OCI-LY7 (cell line): ENCODE results near the gene CTNNA3. TPM values are rescaled to one million over a fixed set of nuclear protein-coding genes. Genes with fewer than 3 reads are reported as not detected.
"Not testable (repeated sequence)": the region's sequence is repeated elsewhere in the genome, so short reads cannot be mapped to it uniquely, and the experiment has no call there.

Experiments
- BruUV-seq: library from RNA; stranded (reverse); fragments of 400-500 nt; replicated peaks from 2 replicates; lab custom pipeline; 2021; lab: Mats Ljungman, UMichigan
- CTCF ChIA-PET: fragments of 300-600 bp; sonication (Branson Sonifier 250); formaldehyde crosslinking; loops from one replicate; lab custom pipeline; 2022; ENCODE audit warnings: antibody characterized with exemption; ENCODE audit not compliant: unreplicated experiment; lab: Charles Lee
- POLR2A ChIA-PET: fragments of 300-600 bp; sonication (Branson Sonifier 250); formaldehyde crosslinking; loops from one replicate; lab custom pipeline; 2022; ENCODE audit warnings: antibody characterized with exemption; lab: Charles Lee
- DNase-seq: peaks from one replicate; pipeline ENCODE4 v3.0.0-alpha.2; 2015; ENCODE audit warnings: low spot score
- H2AFZ ChIP-seq: fragments of 200-600 bp; sonication (generic), shearing (Covaris generic); 2 replicates; pipeline ENCODE4 v1.6.1; 2014; ENCODE audit warnings: mild to moderate bottlenecking, antibody characterized with exemption, low read length, moderate library complexity
- H3K27ac ChIP-seq: fragments of 200-600 bp; sonication (generic); 2 replicates; pipeline ENCODE4 v1.5.1; 2014; ENCODE audit warnings: mixed run types, low read depth, mild to moderate bottlenecking, moderate library complexity, low read length, inconsistent platforms; ENCODE audit not compliant: poor library complexity, severe bottlenecking
- H3K36me3 ChIP-seq: fragments of 200-600 bp; sonication (generic); 2 replicates; pipeline ENCODE4 v1.6.1; 2014; ENCODE audit warnings: mild to moderate bottlenecking, antibody characterized with exemption, low read length, moderate library complexity, mixed read lengths; ENCODE audit not compliant: insufficient read depth
- H3K4me1 ChIP-seq: fragments of 200-600 bp; sonication (generic); 2 replicates; pipeline ENCODE4 v1.5.1; 2014; ENCODE audit warnings: mild to moderate bottlenecking, low read length; ENCODE audit not compliant: insufficient read depth, poor library complexity, severe bottlenecking
- H3K4me2 ChIP-seq: fragments of 200-600 bp; sonication (generic); 2 replicates; pipeline ENCODE4 v1.6.1; 2014; ENCODE audit warnings: mild to moderate bottlenecking, low read length
- H3K4me3 ChIP-seq: fragments of 200-600 bp; sonication (generic); 2 replicates; pipeline ENCODE4 v1.5.1; 2014; ENCODE audit warnings: mild to moderate bottlenecking, low read depth, low read length; ENCODE audit not compliant: poor library complexity, severe bottlenecking
- H3K79me2 ChIP-seq: fragments of 200-600 bp; sonication (generic); 2 replicates; pipeline ENCODE4 v1.6.1; 2016; ENCODE audit warnings: low read depth, mild to moderate bottlenecking, low read length, moderate library complexity, mixed read lengths; ENCODE audit not compliant: insufficient read depth
- H3K9me2 ChIP-seq: fragments of 200-600 bp; sonication (generic); 2 replicates; pipeline ENCODE4 v1.6.1; 2016; ENCODE audit warnings: mild to moderate bottlenecking, low read length, mixed read lengths; ENCODE audit not compliant: insufficient read depth
- H3K9me3 ChIP-seq: fragments of 200-600 bp; sonication (generic); 2 replicates; pipeline ENCODE4 v1.6.1; 2014; ENCODE audit warnings: mild to moderate bottlenecking, mixed run types, low read length, mixed read lengths
- H4K20me1 ChIP-seq: fragments of 200-600 bp; sonication (generic); 2 replicates; pipeline ENCODE4 v1.6.1; 2014; ENCODE audit warnings: mild to moderate bottlenecking, antibody characterized with exemption, low read length, moderate library complexity, mixed read lengths; ENCODE audit not compliant: insufficient read depth
- EZH2phosphoT487 ChIP-seq: fragments of 200-600 bp; sonication (generic); IDR thresholded peaks from 2 replicates; pipeline ENCODE4 v1.6.1; 2018; ENCODE audit warnings: low read depth, borderline replicate concordance, mild to moderate bottlenecking, mixed run types, antibody characterized with exemption, low read length, moderate library complexity, mixed read lengths
- intact Hi-C: fragments of 100-400 bp; cut with micrococcal nuclease; formaldehyde crosslinking; loops from one replicate; pipeline ENCODE4 v1.10.0; 2022; ENCODE audit not compliant: unreplicated experiment
- total RNA-seq, 2 experiments: library from RNA; depleted of rRNA in 1 of 2; stranded (reverse); fragments of >200 nt in 1 of 2; shearing (Covaris generic) in 1 of 2; gene quantifications; 2 replicates each; pipeline ENCODE4 v1.2.3, GENCODE V29; 2014 to 2022
- TF ChIP-seq, protein P1 (sequence below): fragments of 200-600 bp; sonication (generic); conservative IDR thresholded peaks from 2 replicates; pipeline ENCODE4 v1.5.1; 2014; ENCODE audit warnings: mild to moderate bottlenecking, antibody characterized with exemption, low read length, moderate library complexity, mixed read lengths

Gene CTNNA3
- total RNA-seq, 2 experiments from 2014 or later = not detected

DNA sequence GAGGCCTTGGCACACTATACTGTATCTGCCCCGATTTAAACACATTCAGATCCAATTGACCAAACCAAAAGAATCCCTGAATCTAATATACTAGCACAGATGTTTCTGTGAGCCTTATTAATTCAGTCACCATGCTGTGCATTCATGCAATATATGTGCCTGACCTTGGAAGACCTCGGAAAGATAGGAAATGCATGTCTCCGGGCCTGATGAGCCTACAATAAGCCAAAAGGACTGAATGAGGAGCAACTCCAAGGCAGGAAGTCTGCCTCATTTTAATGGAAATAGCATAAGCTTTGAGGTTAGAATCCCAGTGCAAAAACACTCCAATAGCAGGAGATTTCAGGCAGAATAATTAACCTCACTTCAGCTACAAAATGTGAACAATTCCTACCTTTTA lies 453.5 kb downstream of the CTNNA3 start:
- Histone ChIP-seq H3K4me3 (no peak overlapping the region), H3K9me2 (no peaks in the 10 kb centered on the region), H3K4me1 (no peaks in the 10 kb centered on the region), H3K36me3 (no peaks in the 10 kb centered on the region), H4K20me1 (no peaks in the 10 kb centered on the region), H3K9me3 (no peaks in the 10 kb centered on the region), H3K79me2 (no peaks in the 10 kb centered on the region), H3K4me2 (no peak overlapping the region), H2AFZ (no peak overlapping the region), H3K27ac (no peak overlapping the region)
- no peak for TF ChIP-seq EZH2phosphoT487
- TF ChIP-seq, protein P1, sequence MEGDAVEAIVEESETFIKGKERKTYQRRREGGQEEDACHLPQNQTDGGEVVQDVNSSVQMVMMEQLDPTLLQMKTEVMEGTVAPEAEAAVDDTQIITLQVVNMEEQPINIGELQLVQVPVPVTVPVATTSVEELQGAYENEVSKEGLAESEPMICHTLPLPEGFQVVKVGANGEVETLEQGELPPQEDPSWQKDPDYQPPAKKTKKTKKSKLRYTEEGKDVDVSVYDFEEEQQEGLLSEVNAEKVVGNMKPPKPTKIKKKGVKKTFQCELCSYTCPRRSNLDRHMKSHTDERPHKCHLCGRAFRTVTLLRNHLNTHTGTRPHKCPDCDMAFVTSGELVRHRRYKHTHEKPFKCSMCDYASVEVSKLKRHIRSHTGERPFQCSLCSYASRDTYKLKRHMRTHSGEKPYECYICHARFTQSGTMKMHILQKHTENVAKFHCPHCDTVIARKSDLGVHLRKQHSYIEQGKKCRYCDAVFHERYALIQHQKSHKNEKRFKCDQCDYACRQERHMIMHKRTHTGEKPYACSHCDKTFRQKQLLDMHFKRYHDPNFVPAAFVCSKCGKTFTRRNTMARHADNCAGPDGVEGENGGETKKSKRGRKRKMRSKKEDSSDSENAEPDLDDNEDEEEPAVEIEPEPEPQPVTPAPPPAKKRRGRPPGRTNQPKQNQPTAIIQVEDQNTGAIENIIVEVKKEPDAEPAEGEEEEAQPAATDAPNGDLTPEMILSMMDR = no peak
- CTCF ChIA-PET = no interaction called here
- POLR2A ChIA-PET = interaction anchor here (0.6 to 0.8 kb wide), 2 partner anchors 12 to 15 kb away, joined by 3 to 4 read pairs; no protein-coding TSS in a partner anchor
- no peak for DNase-seq
- no TSS peak for BruUV-seq
- intact Hi-C loops = no loop called here

DNA sequence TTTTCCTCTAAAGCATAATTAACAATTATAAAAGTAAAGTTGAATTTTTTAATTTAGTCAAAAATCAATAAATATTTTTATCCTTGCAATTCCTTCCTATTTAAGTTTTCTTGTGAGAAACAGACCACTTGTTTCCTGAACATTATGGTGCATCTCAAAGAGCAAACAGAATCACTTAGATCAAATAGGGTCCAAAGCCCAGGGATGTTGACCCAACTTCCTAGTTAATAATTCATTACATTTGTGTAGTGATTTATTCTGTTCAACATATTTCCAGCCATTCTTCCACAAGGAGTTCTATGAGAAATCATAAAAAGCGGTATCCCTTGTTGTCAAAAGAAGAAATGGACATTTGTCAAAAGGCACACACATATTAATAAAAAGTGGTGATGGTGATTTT lies 454.5 kb downstream of the CTNNA3 start:
- POLR2A ChIA-PET = no interaction called here
- no TSS peak for BruUV-seq
- Histone ChIP-seq H3K4me1 (no peaks in the 10 kb centered on the region), H3K79me2 (no peaks in the 10 kb centered on the region), H4K20me1 (no peaks in the 10 kb centered on the region), H3K27ac (no peak overlapping the region), H3K4me3 (no peak overlapping the region), H2AFZ (no peak overlapping the region), H3K36me3 (no peaks in the 10 kb centered on the region), H3K9me2 (no peaks in the 10 kb centered on the region), H3K9me3 (no peaks in the 10 kb centered on the region), H3K4me2 (no peak overlapping the region)
- CTCF ChIA-PET = no interaction called here
- DNase-seq = no peak
- TF ChIP-seq EZH2phosphoT487 = no peak
- TF ChIP-seq, protein P1 = no peak
- intact Hi-C loops = no loop called here

DNA sequence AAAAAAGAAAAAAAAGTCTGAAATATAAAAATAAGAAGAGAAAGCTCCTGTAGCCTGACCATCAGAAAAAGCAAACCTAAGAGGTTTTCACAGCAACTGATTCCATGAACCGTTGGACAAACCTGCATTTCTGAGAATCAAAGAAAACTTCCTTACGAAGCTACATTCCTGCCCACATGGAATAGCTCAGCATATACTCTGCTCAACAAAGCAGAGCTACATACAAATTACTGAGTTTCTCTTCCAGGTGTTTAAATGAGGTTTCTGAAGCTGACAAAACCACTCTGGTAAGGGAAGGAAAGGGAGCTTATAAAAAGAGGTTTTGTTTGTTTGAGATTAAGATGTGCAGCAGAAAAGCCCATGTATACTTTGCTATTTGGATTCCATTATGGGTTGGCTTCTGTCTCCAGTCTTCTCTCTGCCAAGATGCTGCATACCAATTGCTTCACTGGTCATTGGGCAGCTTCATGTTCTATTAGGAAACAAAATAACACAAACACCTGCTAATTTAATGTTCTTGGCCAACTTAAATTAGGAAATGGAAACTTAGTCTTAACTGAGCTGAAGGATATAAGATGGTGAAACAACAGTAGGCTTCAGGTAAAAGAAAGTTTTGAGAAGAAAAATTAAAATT lies 456.0 kb downstream of the CTNNA3 start:
- H3K4me3 ChIP-seq = no peak overlapping the region
- no TSS peak for BruUV-seq
- TF ChIP-seq EZH2phosphoT487 = no peak
- TF ChIP-seq, protein P1 = no peak
- no peaks in the 10 kb centered on the region for H4K20me1 ChIP-seq
- intact Hi-C loops = no loop called here
- no peaks in the 10 kb centered on the region for H3K9me3 ChIP-seq
- no peak overlapping the region for H3K27ac ChIP-seq
- H3K79me2 ChIP-seq = no peaks in the 10 kb centered on the region
- POLR2A ChIA-PET = interaction anchor here (0.6 to 0.7 kb wide), 2 partner anchors 12 to 1685 kb away, joined by 3 to 5 read pairs; no protein-coding TSS in a partner anchor
- no peaks in the 10 kb centered on the region for H3K4me1 ChIP-seq
- DNase-seq = no peak
- no peaks in the 10 kb centered on the region for H3K36me3 ChIP-seq
- H2AFZ ChIP-seq = no peak overlapping the region
- H3K4me2 ChIP-seq = no peak overlapping the region
- H3K9me2 ChIP-seq = no peaks in the 10 kb centered on the region
- CTCF ChIA-PET = no interaction called here

DNA sequence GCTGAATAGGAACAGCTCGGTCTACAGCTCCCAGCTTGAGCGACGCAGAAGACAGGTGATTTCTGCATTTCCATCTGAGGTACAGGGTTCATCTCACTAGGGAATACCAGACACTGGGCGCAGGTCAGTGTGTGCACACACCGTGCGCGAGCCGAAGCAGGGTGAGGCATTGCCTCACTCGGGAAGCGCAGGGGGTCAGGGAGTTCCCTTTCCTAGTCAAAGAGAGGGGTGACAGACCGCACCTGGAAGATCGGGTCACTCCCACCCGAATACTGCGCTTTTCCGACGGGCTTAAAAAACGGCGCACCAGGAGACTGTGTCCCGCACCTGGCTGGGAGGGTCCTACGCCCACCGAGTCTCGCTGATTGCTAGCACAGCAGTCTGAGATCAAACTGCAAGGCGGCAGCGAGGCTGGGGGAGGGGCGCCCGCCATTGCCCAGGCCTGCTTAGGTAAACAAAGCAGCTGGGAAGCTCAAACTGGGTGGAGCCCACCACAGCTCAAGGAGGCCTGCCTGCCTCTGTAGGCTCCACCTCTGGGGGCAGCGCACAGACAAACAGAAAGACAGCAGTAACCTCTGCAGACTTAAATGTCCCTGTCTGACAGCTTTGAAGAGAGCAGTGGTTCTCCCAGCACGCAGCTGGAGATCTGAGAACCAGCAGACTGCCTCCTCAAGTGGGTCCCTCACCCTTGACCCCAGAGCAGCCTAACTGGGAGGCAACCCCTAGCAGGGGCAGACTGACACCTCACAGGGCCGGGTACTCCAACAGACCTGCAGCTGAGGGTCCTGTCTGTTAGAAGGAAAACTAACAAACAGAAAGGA lies 465.1 kb downstream of the CTNNA3 start:
- H3K4me3 ChIP-seq, H3K4me1 ChIP-seq, H4K20me1 ChIP-seq, H3K4me2 ChIP-seq, intact Hi-C loops, DNase-seq, H3K36me3 ChIP-seq, BruUV-seq, H3K9me2 ChIP-seq, H3K79me2 ChIP-seq, H2AFZ ChIP-seq, POLR2A ChIA-PET, CTCF ChIA-PET, H3K9me3 ChIP-seq, H3K27ac ChIP-seq: not testable (repeated sequence)
